GM19240 (cell line): ENCODE results near the gene JUNB.

Source experiments
- DNase-seq: peaks from one replicate; pipeline ENCODE4 v3.0.0; 2011; ENCODE audit warnings: low spot score; ENCODE audit not compliant: insufficient read length

Gene JUNB

DNA sequence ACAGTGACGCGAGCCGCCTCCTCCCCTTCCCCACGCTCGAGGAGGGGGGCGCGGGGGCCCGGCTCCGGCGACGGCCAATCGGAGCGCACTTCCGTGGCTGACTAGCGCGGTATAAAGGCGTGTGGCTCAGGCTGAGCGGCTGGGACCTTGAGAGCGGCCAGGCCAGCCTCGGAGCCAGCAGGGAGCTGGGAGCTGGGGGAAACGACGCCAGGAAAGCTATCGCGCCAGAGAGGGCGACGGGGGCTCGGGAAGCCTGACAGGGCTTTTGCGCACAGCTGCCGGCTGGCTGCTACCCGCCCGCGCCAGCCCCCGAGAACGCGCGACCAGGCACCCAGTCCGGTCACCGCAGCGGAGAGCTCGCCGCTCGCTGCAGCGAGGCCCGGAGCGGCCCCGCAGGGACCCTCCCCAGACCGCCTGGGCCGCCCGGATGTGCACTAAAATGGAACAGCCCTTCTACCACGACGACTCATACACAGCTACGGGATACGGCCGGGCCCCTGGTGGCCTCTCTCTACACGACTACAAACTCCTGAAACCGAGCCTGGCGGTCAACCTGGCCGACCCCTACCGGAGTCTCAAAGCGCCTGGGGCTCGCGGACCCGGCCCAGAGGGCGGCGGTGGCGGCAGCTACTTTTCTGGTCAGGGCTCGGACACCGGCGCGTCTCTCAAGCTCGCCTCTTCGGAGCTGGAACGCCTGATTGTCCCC is at the start of gene JUNB:
TSS of gene JUNB (plus strand) at position 142 of the 706 bp plus-strand sequence. CDS start at position 428, 286 bp downstream.
- DNase-seq = no peak

- no peak for DNase-seq
Measured at GRCh38 chr19:12745166-12745897, 46.0 kb upstream of the JUNB start.

GRCh38 chr19:12748489-12748888 is 42.8 kb upstream of the JUNB start:
- DNase-seq = no peak

DNA sequence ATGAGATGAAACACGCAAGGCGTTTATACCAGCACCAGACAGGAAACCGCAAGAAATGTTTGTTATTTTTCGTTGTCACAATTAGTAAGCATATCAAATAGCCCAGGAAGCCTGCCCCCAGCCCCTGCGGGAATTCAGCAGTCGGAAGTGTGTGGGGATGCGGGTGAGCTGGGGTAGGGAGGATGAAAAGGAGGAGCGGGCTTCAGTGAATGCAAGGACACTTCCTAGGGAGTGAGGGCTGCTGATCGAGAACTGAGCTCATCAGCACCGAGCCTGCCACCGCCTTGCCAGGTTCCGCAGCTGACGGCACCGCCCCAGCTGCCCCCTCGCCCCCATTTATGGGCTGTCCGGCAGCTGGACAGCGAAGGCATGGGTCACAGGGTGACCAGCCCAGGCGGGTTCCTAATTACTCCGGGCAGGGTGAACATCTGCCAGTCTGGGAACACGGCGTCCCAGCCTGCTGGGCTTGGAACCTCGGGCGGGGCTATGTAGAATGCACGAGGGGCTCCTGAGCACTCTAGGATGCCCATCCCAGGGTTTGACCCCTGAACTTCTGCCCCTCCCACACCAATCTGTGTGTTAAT is 41.3 kb upstream of the JUNB start:
- no peak for DNase-seq

DNA sequence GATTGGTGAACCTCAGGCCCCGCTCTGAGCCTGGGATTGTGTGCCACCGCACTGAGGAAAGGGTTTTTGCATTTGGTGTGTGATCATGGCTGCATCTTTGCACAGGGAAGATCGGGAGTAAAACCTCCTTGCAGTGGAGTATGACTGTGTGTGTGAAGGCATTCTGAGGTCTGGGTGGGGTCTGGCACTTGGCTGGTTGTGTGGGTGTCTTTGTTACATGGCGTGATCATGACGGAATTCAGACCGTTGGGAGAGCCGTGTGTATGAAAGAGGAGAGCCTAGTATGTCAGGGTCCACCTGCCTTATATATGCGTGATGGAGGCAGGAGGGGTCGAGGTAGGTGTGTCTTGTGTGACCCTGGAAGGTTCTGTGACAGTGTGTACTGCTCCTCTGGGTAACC is 40.4 kb upstream of the JUNB start:
- no peak for DNase-seq

DNA sequence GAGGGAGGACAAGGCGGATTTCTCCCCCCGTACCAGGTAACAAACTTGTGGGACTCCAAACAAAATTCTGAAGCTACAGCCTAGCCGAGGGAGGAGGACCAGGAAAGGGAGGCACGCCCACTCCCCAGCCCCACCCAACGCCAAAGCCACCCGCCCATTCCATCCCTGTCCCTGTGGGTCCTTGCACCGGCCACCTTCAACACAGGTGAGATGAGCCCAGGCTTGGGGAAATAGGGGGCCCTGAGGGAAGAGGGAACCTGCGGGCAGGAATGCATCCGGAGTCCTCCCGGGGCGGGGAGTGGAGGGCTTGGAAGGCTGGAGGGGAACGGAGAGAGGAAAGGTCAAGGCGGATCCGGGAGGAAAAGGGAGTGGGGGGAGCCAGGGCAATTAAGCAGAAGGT is 39.7 kb upstream of the JUNB start, which contains the start of gene BEST2:
TSS of gene BEST2 (plus strand) at position 157 of the 400 bp plus-strand sequence. CDS start 802 bp downstream, outside the sequence.
- DNase-seq = no peak

DNA sequence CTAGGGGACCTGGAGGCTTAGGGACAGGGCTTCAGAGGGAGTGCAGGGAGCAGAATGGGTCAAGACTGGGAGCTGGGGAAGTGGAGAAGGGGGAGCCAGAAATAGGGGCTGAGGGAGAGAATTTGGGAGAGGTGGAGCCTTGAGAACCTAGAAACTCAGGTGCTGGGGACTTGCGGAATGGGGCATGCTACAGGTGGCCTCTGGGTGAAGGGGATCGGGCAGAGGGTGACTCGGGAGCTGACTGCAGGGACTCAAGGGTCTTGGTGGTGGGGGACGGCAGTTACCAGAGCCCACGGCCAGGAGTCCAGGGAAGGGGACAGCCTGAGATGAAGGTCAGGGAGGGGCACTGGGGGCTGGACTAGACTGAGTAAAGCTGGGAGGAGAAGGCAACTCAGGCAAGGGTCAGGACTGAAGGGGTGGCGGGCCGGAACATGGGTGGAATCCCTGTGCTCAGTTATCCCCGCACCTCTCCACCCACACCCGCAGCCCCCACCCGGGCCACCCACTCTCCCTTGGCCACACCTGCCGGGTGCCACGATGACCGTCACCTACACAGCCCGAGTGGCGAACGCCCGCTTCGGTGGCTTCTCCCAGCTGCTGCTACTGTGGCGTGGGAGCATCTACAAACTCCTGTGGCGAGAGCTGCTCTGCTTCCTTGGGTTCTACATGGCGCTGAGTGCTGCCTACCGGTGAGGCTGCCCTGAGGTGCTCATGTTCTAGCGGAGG is 39.1 kb upstream of the JUNB start:
- no peak for DNase-seq

DNA sequence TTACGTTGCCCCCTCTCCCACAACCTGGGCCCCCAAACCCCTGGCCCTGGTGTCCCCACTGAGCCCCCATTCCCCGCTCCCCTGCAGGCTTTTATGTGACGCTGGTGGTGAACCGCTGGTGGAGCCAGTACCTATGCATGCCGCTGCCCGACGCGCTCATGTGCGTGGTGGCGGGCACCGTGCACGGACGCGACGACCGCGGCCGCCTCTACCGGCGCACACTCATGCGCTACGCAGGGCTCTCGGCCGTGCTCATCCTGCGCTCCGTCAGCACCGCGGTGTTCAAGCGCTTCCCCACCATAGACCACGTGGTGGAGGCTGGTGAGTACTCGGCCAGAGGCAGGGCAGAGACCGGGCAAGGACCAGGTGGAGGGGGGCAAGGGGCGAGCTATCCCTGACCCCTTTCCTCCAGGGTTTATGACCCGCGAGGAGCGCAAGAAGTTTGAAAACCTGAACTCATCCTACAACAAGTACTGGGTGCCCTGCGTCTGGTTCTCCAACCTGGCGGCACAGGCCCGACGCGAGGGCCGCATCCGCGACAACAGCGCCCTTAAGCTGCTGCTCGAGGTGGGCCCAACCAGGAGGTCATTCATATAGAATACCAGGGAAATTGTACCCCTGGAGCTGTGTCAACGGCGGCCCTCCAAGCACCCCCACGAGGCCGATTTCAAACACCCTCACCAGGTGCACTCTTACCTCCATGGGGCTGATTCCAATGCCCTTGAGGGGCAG is 36.7 kb upstream of the JUNB start:
- no peak for DNase-seq

GRCh38 chr19:12756150-12756883 is 35.0 kb upstream of the JUNB start:
- DNase-seq = no peak

GRCh38 chr19:12757544-12758274 is 33.6 kb upstream of the JUNB start:
- peak; percentile 75 for DNase-seq

DNA sequence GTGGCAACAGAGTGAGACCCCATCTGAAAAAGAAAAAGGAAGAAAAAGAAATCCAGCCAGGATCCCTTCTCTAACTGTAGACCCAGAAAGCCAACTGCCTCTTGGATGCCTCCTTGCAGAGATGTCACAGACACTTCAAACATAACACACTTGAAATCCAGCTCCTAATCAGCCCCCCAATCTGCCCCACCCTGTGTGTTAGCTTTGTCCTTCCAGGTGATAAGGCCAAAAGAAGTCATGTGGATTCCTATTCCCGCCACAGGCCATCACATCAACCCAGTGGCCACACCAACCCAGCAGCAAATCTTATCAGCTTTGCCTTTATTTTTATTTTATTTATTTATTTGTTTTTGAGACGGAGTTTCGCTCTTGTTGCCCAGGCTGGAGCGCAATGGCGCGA is 31.6 kb upstream of the JUNB start:
- DNase-seq = no peak

- DNase-seq = no peak
Measured at GRCh38 chr19:12763100-12763499, 28.2 kb upstream of the JUNB start.

GRCh38 chr19:12764698-12765097 is 26.6 kb upstream of the JUNB start:
- no peak for DNase-seq

DNA sequence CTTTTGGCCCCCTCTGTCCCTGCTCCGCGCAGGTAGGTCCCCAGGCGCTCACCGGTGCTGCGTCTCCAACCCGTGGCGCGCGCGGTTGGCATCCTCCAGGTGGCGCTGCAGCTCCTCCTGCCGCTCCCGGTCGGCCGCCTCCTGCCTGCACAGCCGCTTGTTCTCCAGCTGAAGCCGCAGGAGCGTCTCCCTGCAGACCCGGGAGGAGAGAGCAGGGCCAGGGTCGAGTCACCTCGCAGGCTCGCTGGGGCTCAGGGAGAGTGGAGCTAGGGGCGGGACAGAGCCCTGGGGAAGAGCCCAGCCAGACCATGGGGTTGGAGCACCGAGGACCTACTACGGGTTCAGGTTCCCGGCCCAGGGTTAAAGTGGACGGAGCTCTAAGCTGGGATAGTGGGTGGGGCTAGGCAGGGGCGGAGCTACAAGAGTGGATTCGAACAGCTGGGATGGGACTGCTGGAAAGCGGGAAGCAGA is 25.2 kb upstream of the JUNB start:
- DNase-seq = peak; percentile 84

GRCh38 chr19:12767150-12767549 is 24.1 kb upstream of the JUNB start:
- no peak for DNase-seq

GRCh38 chr19:12767666-12768065 is 23.6 kb upstream of the JUNB start:
- DNase-seq = no peak

DNA sequence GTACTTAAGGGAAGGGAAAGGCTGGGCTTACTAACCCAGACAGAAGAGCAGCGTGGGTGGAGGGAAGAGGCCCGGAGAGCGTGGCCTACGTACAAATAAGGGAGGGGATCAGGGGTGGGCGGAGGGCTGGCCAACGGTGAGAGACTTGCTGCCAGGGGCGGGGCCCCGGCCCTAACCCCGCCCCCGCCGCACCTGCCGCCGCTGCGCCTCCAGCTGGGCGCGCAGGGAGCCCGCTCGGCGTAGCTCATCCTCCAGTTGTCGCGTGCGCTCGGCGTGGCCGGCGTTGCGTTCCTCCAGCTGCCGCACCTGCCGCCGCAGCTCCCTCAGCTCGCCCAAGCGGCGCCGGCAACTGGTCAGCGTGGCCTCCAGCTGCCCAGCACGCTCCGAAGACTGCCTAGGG is 21.6 kb upstream of the JUNB start:
- no peak for DNase-seq

DNA sequence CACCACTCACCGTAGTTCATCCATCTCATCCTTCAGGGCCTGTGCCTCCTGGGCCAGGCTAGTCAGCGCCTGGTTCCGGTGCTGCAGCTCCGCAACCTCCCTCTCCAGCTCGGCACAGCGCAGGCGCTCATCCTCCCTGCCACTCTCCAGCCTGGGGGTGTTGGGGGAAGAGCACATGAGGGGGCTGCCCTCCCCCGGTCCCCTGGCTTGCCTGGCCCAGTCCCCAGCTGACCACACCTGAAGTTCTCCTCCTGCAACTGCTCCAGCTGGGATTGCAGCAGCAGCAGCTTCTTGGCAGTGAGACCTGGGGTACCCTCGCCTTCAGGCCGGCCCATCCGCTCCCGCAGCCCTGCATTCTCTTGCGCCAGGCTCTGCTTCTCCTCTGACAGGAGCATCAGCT is 20.4 kb upstream of the JUNB start:
- DNase-seq = no peak

DNA sequence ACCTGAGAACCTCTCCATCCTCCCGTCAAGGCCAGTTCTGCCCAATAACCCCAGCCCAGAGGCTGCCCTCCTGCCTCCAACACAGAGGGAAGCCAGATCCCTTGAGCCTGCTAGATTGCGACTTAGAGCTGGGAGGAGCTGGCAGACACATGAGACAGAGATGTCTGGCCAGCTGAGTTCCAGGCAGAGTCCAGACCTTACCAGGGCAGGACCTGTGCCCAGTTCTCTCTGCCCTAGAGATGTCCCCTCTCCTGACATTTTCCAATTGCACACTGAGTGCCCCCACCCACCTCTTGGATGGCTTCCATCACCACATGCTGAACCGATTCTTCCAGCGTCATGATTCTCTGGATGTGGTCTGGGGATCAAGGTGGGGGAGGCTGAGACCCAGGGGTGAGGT is 19.0 kb upstream of the JUNB start:
- DNase-seq = no peak

DNA sequence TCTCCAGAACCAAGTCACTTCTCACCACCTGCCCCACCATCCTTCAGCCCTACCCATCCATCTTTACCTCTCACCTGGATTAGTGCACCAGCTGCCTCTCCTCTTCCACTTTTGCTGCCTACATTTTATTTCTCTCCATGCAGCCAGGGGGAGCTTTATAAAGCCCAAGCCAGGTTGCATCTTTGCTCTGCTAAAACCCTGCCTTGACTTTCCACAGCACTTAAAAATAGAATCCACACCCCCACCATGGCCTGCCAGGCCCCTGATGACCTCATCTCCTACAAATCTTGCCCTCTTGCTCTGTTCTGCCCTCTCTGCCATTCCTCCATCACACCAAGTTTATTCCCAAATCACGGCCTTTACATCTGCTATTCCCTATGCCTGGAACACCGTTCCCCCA is 17.7 kb upstream of the JUNB start:
- no peak for DNase-seq
